GM03348 (cell line): ENCODE data around the gene WDR86.

Experiments used
- DNase-seq: peaks from one replicate; pipeline ENCODE4 v3.0.0; 2012; ENCODE audit warnings: low spot score

The WDR86 gene

GRCh38 chr7:151406051-151406875, 3.6 kb downstream of the WDR86 start:
- no peak for DNase-seq

DNA sequence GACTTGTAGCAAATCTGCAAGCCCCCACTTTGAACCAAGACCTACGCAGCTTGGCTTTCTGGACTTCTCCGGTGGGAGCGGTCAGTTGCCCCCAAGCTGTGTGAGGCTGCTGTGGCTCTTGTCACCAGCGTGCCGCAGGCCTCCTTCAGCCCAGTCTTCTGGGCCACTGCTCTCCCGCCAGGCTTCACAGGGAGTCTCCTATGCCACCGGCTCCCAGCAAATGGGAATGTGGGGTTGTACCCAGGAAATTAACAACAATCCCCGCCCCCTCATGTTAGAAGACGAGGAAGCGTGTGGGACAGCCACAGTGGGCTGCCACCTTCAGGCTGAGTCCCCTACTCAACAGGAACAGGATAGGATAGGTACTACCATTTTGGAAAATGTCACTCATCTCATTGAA, 4.2 kb downstream of the WDR86 start:
- no peak for DNase-seq

GRCh38 chr7:151405056-151405455, 4.8 kb downstream of the WDR86 start:
- no peak for DNase-seq

GRCh38 chr7:151404216-151405011, 5.4 kb downstream of the WDR86 start:
- peak; percentile 69 for DNase-seq

DNA sequence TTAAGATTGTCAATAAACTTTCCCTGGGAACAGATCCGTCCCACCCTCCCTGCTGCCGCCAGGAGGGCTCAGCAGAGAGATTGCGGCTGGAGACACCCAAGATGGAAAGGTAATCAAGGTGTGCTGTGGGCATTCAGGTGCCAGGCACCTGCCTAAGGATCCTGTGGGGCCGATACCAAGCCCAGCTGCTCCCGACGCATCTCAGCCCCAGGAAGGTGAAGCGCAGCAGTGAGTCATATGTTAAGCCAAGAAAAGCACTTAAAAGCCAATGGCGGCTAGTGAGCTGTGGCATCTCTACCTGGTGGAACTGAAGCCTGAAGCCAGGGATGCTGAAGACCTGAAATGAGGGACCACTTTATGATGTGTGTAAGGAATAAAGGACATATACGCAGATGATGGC, 6.1 kb downstream of the WDR86 start:
- DNase-seq, result no peak

DNA sequence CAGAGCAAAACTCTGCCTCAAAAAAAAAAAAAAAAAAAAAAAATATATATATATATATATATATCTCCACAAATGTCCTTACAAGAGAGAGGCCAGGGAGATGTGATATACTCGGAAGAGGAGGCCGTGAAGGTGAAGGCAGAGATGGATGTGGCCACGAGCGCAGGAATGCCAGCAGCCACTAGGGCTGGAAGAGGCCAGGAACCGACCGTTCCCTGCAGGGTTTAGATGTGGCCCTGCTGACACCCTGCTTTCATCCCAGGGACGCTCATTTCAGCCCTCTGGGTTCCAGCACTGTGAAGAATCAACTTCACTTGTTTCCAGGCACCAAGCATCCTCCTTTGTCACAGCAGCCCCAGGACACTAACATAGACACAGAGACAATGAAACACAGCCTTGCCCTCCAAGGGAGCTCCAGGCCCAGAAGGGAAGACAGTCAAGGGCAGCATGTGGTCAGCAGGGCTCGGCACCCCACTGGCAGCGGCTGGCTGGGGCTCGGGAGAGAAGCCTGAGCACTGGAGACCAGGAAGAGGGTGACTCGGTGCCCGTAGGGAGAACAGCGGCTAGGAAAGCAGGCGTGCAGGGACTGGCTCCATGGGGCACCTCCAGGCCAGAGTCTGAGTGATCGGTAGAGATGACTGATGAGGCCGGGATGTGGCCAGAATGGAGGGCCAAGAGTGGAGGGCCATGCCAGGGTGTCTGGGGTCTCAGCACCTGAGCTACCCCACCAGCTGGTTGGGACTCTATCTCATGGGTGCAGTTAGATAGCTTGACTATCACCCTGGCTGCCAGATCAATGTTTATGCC, 7.6 kb downstream of the WDR86 start:
- no peak for DNase-seq

DNA sequence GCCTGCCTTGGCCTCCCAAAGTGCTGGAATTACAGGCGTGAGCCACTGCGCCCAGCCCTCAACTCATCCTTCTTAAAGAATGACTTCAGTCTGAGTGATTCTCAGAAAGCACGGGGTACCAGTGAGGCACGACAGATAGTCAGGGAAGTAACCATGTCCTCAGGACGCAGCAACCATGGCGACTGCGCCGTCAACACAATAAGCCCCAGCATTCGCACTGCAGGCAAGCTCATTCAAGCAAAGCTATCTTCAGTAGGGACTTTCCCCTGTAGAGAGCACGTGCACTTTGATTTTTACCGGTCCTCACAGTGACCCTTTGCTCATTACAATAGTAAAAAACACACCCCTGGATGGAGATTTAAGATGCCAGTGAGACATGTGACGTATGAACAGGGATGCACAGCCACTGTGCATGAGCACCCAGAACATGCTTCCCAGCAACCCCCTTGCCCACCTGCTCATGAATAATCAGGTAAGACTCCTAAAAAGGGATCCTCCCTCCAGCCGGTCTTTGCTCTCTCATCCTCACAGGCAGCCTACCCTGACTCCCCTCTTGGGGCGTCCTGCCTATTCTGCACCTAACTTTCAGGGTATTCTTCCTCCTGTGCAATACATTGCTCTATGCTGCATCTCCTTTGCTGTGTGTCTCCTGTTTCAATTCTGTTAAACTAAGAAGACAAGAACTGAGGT, 9.1 kb downstream of the WDR86 start:
- no peak for DNase-seq

DNA sequence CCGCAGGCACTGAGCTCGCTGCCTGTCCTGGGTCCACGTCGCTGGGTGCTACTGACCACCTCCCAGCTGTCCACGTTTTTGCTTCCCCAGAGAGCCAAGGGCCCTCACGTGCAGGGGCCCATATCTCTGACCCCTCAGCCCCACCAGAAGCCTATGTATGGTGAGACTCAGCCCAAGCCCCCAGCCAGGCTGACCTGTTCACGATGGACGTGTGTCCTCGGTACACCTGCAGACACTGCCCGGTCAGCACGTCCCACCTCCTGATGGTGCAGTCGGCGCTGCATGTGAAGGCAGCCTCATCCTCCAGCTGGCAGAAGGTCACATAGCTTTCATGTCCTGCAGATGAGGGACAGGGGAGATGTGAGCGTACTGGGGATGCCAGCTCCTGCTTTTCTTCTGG, 9.9 kb downstream of the WDR86 start:
- DNase-seq, result no peak

DNA sequence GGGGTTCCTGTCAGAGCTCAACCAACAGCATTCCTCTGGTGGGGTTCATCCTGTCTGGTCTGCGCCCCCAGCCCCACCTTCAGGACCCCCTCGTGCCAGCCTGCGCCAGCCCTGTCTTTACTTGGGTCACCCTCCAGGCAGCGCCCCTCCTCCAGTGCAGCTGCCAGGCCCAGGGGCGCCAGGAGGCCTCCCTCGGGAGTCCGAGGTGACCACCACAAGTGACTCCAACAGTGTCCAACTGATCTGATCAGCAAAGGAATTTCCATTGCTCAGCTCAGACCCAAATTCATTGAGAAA, 10.6 kb downstream of the WDR86 start:
- no peak for DNase-seq

DNA sequence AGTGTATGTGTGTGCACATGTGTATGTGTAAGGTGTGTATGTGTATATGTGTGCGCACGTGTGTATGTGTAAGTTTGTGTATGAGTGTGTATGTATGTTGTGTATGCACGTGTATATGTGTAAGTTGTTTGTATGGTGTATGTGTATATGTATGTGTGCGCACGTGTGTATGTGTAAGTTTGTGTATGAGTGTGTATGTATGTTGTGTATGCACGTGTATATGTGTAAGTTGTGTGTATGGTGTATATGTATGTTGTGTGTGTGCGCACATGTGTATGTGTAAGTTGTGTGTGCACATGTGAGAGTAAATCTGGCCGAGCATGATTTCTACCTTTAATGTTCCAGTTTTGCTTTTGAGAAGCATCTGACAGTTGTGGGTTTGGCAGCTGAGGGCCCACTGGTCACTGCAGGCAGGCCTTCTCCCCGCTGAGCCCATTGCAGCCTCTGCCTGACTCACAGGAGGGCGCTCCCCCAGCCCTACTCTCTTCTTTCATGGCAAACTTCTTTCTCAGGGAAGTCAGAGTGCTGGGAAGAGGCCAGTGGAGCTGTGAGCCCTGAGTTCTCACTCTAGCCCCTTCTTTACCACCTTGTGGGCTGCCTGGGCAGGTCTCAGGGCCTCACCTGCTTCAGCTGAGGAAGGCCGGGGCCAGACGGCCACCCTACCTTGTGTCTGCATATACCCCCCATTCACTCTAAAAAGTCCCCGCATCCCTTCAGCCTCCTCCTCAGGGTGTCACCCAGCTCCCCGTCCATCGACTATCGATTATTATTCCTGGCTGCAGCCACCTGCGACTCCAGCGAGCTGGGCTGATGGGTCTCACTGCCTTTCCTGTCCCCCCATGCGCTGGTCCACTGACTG, 11.2 kb downstream of the WDR86 start:
- no peak for DNase-seq

GRCh38 chr7:151397026-151397425, 12.8 kb downstream of the WDR86 start:
- DNase-seq, result no peak

DNA sequence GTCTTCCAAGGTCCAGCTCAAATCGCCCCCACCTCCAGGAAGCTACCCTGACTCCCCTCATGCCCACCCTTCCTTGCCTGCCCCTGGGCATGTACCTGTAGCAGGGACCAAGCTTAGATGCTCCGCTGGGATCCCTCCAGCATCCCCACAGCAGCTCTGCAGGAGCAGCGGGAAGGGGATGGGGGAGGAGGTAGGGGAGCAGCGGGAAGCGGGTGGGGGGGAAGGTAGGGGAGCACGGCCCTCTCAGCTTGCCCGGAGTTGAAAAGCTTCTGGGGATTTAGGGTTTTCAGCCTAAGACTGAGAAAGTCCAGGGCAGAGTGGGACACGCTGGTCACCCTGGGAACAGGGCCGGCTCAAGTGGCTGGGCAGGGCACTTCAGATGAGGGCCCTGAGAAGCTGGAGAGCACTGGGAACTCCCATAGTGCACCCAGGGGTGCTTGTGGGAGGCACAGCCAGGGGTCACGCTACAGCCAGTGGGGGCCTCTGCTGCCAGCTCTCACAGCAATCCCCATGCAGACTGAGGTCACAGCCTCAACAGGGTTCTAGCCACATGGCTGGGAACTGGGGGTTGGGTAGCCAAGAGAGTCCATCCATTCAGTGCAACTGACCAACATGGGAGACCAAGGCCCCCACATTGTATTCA, 13.4 kb downstream of the WDR86 start:
- DNase-seq, result no peak

GRCh38 chr7:151395036-151395367, 14.8 kb downstream of the WDR86 start:
- no peak for DNase-seq

DNA sequence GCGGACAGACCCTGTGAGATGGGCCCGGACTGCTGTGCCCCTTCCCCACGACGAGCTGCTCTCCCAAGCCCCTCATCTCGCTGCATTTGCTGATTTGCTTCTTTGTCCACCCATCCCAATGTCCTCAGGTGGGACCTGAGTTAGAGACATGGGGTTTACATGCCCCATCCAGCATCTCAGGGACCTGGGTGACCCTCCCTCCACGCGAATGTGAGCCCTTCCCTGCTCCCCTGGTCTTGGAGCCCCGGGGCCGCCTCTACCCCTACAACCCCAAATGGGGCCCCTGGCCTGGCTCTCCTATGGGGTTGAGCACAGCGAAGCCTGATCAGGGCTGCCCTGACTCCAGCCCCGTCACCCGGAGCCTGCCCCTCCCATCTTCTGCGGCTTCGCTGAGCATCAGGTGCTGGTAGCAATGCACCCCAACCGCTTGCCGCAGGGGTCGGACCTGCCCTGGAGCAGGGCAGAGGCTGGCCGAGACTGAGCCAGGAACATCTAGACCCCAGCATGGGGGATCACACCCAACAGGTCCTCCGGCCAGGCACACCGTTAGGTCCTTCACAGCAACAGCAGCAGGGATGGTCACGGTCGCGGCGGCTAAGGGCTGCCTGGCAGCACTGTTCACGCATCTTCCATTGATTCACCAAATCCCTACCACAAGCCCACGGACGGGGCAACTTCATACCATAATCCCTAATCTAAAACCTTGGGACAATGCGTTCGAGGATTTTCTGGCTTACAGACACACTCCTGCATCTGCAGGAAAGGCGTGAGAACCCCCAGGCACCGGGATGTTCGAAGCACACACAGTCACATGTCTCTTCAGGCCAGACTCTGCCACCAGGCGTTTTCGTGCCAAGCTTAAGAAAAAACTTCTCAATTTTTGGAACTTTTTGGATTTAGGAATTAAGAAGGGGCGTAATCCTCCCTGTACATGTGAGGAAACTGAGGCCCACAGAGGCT, 15.5 kb downstream of the WDR86 start:
- no peak for DNase-seq

DNA sequence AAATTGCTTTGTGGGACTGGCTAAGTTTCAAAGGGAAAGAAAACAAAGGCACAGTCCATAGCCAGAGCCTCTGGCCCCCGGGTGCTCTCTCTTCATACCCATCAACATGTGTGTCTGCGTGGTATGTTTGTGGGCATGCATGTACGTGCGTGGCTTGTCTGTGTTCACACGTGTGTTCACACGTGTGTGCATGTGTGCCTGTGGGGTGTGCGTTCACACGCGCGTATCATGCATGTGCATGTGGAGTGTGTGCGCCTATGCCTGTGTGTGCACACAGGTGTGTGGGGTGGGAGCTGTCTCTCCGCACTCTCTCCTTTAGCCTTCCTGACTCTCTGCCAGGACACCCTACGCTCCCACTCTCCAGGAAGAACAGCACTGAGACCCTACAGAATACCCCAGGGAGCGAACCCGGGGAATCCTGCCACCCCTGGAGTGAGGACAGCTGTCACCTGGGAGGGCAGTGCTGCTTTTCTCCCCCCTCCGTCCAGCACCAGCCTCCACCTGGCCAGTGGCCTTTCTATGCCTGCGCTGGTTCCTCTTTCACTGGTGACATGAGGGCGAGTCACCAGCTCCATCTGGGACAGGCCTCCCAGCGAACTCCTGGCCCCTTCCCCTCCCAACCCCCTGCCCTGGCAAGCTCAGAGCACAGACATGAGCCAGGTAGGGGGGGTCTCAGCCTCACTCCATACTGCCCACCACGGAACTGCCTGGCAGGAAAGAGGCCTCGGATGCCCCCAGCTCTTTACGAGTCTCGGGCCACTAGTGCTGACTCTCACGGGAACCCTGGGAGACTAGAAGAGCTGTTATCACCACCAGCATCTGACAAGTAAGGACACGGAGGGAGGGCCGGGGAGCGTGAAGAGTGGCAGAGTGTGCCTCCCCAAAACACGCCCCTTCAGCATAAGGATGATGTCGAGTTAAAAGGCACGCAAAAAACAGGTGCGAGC, 16.5 kb downstream of the WDR86 start:
- DNase-seq, result no peak

- DNase-seq, result no peak
Measured at GRCh38 chr7:151392426-151392825, 17.4 kb downstream of the WDR86 start.

DNA sequence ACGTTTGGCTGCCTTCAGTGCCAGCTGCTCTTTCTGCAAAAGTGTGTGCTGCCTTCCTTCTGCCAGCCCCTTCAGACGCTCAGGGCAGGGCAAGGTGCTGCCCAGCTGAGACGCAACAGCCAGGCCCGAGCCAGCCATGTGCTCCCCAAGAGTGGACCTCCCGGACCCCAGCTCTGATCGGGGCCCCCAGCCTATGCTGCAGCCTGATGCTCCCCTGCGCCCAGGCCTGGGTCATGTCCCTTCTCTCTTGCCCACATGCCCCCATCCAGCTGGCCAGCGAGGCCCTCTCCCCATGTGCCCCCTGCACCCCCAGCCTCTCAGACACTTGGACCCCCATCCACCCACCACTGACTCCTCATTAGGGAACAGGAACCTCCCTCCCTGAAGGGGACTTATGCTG, 17.8 kb downstream of the WDR86 start:
- no peak for DNase-seq

DNA sequence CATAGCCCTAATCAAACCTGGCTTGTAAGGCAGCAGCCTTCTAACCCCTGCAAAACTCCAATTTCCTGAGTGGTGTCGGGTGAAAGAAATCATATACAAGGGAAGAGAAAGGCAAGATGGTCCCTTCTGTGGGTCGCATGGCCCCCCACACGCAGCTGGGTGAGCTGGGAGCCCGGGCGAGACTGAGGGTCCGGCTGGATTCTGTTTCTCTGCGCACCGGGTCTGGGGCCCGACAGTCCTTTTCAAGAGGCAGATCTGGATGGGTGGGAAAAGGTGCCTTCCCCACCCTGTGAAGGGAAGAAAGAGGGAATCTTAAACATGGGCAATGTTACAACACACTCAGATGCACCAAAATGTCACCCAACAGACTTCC, 18.5 kb downstream of the WDR86 start:
- DNase-seq, result no peak
